ENCODE results near the gene ETS1.
A peak's percentile ranks its signal among the peaks of the same experiment; 100 is the strongest.

Gene ETS1

GRCh38 chr11:128477811-128478210 lies 109.5 kb downstream of the ETS1 start:
- no peak for DNase-seq

DNA sequence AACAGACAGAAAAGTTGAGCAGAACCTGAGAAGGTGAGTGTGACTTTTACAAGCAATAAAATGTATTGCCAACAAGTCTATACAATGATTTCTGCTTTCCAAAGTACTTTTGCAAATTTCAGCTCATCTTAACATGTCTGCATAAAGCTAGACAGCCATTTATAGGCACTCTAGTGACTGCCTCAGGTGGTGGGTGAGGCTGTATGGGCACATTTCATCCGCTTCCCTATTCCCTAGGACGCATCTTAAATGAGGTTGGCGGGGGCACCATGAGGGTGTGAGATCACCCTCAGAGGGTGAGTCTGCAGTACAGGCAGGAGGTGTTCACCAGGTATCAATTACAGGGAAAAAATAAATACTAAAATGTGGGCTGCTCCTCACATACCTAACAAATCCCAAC lies 110.1 kb downstream of the ETS1 start:
- no peak for DNase-seq

GRCh38 chr11:128476729-128477128 lies 110.6 kb downstream of the ETS1 start:
- DNase-seq, result peak; percentile 69

DNA sequence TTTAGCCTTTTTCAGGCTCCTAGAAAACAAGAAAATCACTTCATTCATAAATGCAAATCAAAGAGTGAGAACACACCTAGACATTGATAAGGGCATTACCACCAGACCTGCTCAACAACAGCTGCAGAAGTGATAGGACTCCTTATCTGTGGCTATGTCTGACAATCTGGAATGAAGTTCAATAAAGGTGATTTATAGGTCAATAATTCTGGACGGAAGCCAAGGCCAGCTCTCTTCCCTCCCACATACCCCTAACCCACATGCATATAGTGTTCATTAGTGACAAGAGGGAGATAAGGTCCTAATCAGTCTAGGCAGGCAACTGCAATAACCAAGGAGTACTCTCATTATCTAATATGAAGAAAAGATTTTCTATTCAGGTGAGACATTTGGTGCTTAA lies 111.3 kb downstream of the ETS1 start:
- DNase-seq, result no peak

- DNase-seq, result no peak
These were observed 113.1 kb downstream of the ETS1 start for GRCh38 chr11:128474036-128474874.

DNA sequence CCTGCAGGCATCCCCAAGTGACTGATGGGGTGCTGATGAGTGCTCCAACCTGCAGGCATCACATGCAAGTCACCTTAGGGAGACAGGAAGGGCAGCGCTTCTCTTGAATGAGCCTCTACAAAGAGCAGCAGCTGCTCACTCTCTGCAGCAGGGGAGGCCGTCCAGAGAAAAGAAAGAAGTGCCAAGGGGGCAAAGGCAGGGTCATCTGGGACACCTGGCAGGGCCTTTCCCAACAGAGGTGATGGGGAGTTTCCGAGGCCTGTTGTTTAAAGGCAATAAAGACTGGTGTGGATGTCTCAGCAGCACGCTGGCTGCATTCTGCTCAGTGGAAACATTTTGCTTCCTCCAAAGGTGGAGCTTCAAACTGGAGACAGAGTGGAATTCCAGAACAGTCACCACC lies 113.7 kb downstream of the ETS1 start:
- DNase-seq, result no peak

GRCh38 chr11:128472128-128473089 lies 114.9 kb downstream of the ETS1 start:
- DNase-seq, result no peak

GRCh38 chr11:128471138-128471661 lies 116.2 kb downstream of the ETS1 start:
- no peak for DNase-seq

GRCh38 chr11:128470081-128470480 lies 117.3 kb downstream of the ETS1 start:
- no peak for DNase-seq

DNA sequence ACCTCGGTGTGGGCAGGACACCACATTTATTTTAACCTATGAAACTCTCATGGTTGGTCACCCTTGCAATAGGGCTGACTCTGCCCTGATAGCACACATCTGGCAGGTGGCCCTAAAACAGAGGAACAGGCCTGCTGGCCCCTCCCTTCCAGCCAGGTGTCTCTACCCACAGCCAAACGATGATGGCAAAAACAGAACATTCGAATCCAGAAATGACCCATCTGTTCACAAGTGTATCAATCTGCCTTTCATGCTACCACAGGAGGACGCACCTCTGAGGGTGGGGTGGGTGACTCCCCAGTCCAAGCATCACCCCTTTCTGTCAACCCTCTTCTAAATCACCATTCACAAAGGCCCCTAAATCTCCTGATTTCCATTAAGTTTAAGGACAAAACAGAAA lies 118.1 kb downstream of the ETS1 start:
- DNase-seq, result no peak

DNA sequence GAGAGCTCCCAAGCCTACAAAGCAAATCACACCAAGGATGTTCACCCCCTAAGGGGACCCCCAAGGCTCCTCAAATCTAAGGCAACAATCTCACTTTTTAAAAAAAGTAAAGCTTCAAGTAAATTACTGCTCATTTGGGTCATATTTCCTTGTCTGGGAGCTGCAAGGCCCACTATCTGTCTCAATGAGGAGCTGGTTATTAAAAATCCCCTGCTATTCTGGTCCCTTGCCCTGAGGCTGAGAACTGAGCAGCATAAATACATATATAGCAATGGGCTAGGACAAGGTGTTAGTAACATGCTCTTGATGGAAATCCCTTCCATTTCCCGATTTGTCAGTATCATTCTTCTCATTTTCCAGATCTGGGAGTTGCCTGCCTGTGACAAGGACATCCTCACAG lies 119.2 kb downstream of the ETS1 start:
- DNase-seq, result no peak

DNA sequence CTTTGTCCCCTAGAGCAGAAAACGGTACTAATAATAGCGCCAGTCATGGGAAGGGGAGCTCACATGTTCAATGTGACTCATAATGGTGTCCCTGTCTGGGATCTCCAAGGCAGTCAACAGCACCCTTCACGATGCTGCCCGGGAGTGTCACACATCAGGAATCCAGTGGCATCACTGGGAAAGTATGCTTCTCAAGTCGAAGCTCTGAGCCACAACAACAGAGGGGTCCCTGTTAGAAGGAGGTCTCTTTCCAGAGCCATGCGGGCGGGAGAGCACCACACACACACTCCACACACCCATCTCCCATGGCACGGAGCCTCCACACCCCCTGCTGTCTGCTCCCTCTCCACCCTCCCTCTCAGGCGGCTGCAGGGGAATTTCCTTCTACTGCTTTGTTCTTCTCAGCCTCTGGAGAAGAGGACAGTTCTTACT lies 119.7 kb downstream of the ETS1 start:
- no peak for DNase-seq

GRCh38 chr11:128467041-128467440 lies 120.3 kb downstream of the ETS1 start:
- DNase-seq, result no peak

- DNase-seq, result no peak
These were observed 121.2 kb downstream of the ETS1 start for GRCh38 chr11:128465946-128466705.

- no peak for DNase-seq
These were observed 121.8 kb downstream of the ETS1 start for GRCh38 chr11:128465531-128465930.

GRCh38 chr11:128464878-128465450 lies 122.4 kb downstream of the ETS1 start:
- DNase-seq, result no peak

DNA sequence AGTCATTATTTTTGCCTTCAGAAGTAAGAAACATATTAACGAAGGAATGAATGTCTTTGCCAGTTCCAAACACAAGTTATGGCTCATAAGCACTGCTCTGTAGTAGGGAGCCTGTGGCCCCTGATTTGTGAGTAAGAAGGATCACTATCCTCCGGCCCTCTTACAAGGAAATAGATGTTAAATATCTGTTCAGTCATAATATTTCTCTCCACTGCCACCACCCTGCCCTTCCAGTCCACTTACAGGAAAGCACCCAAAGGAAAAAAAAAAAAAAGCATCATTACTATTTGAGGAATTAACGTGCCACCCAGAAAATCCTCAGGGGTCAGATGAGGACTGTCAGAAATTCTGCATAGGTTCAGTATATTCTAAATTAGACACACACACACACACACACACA lies 123.4 kb downstream of the ETS1 start:
- no peak for DNase-seq

- no peak for DNase-seq
These were observed 124.0 kb downstream of the ETS1 start for GRCh38 chr11:128463371-128463829.

GRCh38 chr11:128462922-128463321 lies 124.4 kb downstream of the ETS1 start:
- DNase-seq, result no peak

GRCh38 chr11:128462189-128462588 lies 125.2 kb downstream of the ETS1 start:
- no peak for DNase-seq

DNA sequence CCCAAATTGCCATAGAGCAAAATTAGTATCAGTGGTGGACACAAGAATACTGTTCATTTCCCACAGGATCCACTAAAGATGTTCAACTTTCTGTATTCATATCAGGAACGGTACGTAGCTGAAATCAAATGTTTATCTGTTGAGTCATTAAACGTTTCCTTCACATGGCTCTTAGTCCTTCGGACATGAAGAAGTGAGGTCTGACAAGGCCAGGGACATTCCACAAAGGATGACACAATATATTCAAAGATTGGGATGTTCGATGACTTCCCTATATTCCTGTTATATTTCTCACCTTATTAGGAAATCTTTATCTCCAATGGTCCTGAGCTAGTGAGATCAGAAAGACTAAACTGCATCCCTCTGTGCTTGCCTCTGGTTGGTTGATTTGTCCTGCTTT lies 129.0 kb downstream of the ETS1 start:
- no peak for DNase-seq

DNA sequence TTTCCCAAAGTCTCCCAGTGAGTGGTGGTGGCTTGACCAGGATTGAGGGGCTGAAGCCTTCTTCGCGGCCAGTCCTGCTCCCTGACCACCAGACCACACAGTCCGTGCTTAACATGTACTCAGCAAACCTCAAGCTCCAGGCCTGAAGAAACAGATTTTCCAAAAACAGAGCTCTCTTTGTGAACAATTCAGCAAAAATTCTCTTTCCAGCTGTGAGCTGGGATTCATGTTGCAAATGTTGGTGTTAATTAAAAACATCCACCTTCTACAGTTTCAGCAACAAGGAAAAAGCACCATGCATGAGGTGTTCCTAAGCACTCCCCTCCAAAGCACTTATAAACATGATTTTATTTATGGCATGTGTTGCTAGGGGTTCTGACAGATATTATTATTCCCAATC lies 129.5 kb downstream of the ETS1 start:
- no peak for DNase-seq

Data from activated effector memory CD4-positive, alpha-beta T cell treated with Interleukin-2 at 50 U/mL for 16 hours (primary cell).